Measurements from ENCODE around the gene MERTK. TPM values are rescaled to one million over a fixed set of nuclear protein-coding genes. Genes with fewer than 3 reads are reported as not detected.

MERTK gene
- total RNA-seq, 4 donors from 2014 or later = 13.2 to 47.4 (median 32.3) TPM

- Histone ChIP-seq H3K4me3 (peak overlapping the region; percentile 56 to 61), H3K4me1 (peaks cover 3 to 58% (median 11%) of the 10 kb centered on the region in 3 donors), H3K9me3 (no peaks in the 10 kb centered on the region), H3K27ac (peak overlapping the region; percentile 63 to 98 (median 94)), H3K36me3 (no peaks in the 10 kb centered on the region), H3K27me3 (no peaks in the 10 kb centered on the region)
- peak; percentile 82 for ATAC-seq
- WGBS, 2 donors (ENCODE audit: low coverage in 1 of 2) = 1 to 3% methylated on average over 23 to 25 of the region's 62 CpGs
- TF ChIP-seq EP300 (IDR thresholded peaks at IDR 0.05) = no peak
- TF ChIP-seq POLR2A (IDR thresholded peaks at IDR 0.05) = peak in 1 of 2 donors; percentile 8
These were observed 155.8 kb downstream of the MERTK start for GRCh38 chr2:112053917-112054846.

DNA sequence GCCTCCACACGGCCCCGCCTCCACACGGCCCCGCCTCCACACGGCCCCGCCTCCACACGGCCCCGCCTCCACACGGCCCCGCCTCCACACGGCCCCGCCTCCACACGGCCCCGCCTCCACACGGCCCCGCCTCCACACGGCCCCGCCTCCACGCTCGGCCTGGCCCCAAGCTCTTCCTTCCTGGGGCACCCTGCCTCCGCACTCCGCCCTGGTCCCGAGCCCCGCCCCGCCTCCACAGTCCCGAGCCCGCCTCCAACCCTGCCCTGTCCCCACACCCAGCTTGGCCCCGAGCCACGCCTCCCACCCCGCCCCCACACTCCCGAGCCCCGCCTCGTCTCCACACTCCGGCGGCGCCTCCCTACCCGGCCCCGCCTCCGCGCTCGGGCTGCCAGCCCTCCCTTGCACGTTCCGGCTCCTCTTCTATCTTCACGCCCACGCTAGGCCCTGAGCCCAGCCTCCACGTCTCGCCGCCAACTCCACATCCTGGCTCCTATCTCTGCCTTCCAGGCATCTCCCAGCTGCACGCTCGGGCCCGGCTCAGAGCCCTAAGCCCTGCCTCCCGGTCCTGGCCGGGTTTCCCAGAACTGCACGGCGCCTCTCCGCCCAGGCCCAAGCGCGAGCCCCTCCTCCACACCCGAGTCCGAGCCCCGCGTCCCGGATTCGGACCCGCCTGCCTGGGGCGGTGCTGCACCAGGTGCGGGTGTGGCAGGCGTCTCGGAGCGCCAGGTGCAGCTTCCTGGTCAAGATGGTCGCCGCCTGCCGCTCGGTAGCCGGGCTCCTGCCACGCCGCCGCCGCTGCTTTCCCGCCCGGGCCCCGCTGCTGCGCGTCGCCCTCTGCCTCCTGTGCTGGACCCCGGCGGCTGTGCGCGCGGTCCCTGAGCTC, 156.7 kb downstream of the MERTK start, which contains the start of gene TMEM87B:
Gene TMEM87B (plus strand): TSS at position 423 of the 883 bp plus-strand sequence. CDS start 323 bp downstream, at position 746.
- peaks cover 3 to 49% (median 11%) of the 10 kb centered on the region in 3 donors for H3K4me1 ChIP-seq
- H3K36me3 ChIP-seq = peaks cover 0 to 2% of the 10 kb centered on the region in 2 donors
- H3K9me3 ChIP-seq = no peaks in the 10 kb centered on the region
- H3K27me3 ChIP-seq = no peaks in the 10 kb centered on the region
- TF ChIP-seq EP300 (IDR thresholded peaks at IDR 0.05) (no peak), CTCF (IDR thresholded peaks at IDR 0.05) (no peak), POLR2AphosphoS5 (IDR thresholded peaks at IDR 0.05) (peak; percentile 95), POLR2A (IDR thresholded peaks at IDR 0.05) (peak; percentile 47 to 68)
- peak within 1 kb of the TSS; percentile 64 to 91 for H3K4me3 ChIP-seq
- WGBS, 2 donors (ENCODE audit: low coverage in 1 of 2) = 0% methylated on average over 3 to 6 of the region's 90 CpGs
- H3K27ac ChIP-seq = peak within 1 kb of the TSS; percentile 80 to 99 (median 98)
- ATAC-seq = peak; percentile 79

- Histone ChIP-seq H3K36me3 (peaks cover 0 to 11% of the 10 kb centered on the region in 2 donors), H3K27me3 (no peaks in the 10 kb centered on the region), H3K27ac (peak overlapping the region; percentile 80 to 99 (median 92)), H3K4me1 (peaks cover 3 to 49% (median 11%) of the 10 kb centered on the region in 3 donors), H3K4me3 (peak overlapping the region; percentile 64 to 91), H3K9me3 (no peaks in the 10 kb centered on the region)
- ATAC-seq = no peak
- WGBS, 2 donors (ENCODE audit: low coverage in 1 of 2) = 0% methylated on average over 4 to 10 of the region's 42 CpGs
- TF ChIP-seq POLR2AphosphoS5 (IDR thresholded peaks at IDR 0.05) = peak; percentile 74
- no peak for TF ChIP-seq EP300 (IDR thresholded peaks at IDR 0.05)
These were observed 157.6 kb downstream of the MERTK start for GRCh38 chr2:112055730-112056625.

DNA sequence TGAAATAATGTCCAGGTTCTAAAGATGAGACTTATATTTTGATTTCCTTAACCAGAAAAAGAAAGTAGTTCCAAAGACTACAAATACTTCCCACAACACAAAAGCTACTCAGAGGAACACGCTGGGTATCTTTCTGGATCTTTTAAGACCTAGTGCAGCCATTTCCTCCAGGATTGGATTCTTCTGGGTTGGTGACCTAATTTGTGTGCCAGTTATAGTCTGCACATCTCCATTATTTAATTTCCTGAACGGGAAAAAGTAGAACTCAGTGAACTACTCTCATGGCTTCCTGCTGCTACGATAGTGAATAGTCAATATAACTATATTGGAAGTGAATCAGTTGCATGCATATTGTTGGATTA, 158.2 kb downstream of the MERTK start:
- Histone ChIP-seq H3K27ac (peak overlapping the region; percentile 80 to 99 (median 92)), H3K4me3 (peak overlapping the region in 1 of 2 donors; percentile 91), H3K27me3 (no peaks in the 10 kb centered on the region), H3K9me3 (no peaks in the 10 kb centered on the region), H3K36me3 (peaks cover 0 to 11% of the 10 kb centered on the region in 2 donors), H3K4me1 (peaks cover 3 to 49% (median 11%) of the 10 kb centered on the region in 3 donors)
- TF ChIP-seq POLR2AphosphoS5 (IDR thresholded peaks at IDR 0.05) (no peak), POLR2A (IDR thresholded peaks at IDR 0.05) (no peak), CTCF (IDR thresholded peaks at IDR 0.05) (no peak), EP300 (IDR thresholded peaks at IDR 0.05) (no peak)
- ATAC-seq = no peak
- 0 to 6% methylated on average over 3 of the region's 3 CpGs for WGBS, 2 donors (ENCODE audit: low coverage in 1 of 2)

DNA sequence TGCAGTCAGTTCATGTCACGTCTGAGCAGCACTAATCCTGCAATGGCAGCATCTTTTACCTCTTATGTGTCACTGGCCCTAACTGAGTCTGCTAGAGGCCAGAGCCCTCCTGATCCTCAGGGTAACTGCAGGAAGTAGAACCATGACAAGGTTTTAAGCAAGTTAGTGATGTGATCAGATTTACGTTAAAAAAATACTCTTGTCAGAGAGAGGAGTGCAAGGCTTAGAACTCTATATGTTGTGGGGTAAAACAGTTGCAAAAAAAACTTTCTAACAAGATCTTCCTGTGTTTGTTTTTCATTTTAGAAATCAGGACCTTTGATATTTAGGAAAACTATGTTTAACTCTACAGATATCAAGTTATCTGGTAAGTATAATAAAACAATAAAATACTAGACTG, 161.3 kb downstream of the MERTK start:
- Histone ChIP-seq H3K27ac (no peak overlapping the region), H3K4me1 (peaks cover 0 to 38% (median 6%) of the 10 kb centered on the region in 3 donors), H3K27me3 (no peaks in the 10 kb centered on the region), H3K36me3 (peaks cover 0 to 27% of the 10 kb centered on the region in 2 donors), H3K4me3 (no peak overlapping the region), H3K9me3 (no peaks in the 10 kb centered on the region)
- TF ChIP-seq EP300 (IDR thresholded peaks at IDR 0.05) (no peak), POLR2A (IDR thresholded peaks at IDR 0.05) (no peak), CTCF (IDR thresholded peaks at IDR 0.05) (no peak), POLR2AphosphoS5 (IDR thresholded peaks at IDR 0.05) (no peak)
- 71 to 83% methylated on average over 2 of the region's 2 CpGs for WGBS, 2 donors (ENCODE audit: low coverage in 1 of 2)
- ATAC-seq = no peak

Measured in gastroesophageal sphincter (tissue), 4 donors.